Neural progenitor cell (in vitro differentiated cells): ENCODE results near the gene CCNO. TPM values are rescaled to one million over a fixed set of nuclear protein-coding genes. Genes with fewer than 3 reads are reported as not detected.

Experiments
- DNase-seq: peaks from one replicate; pipeline ENCODE4 v3.0.0-alpha.2; 2016; ENCODE audit warnings: low spot score
- H2AFZ ChIP-seq: fragments of 200-600 bp; sonication (generic); replicated peaks from 2 replicates; pipeline ENCODE4 v1.6.1; 2016; ENCODE audit warnings: antibody characterized with exemption
- H3F3A ChIP-seq: fragments of 200-600 bp; sonication (generic); 2 replicates; pipeline ENCODE4 v1.6.1; 2016; ENCODE audit warnings: antibody characterized with exemption, low read depth
- H3K27ac ChIP-seq: fragments of 200-600 bp; sonication (generic); 2 replicates; pipeline ENCODE4 v1.5.1; 2016; ENCODE audit warnings: mild to moderate bottlenecking
- H3K27me3 ChIP-seq: fragments of 200-600 bp; sonication (generic); 2 replicates; pipeline ENCODE4 v1.6.1; 2016; ENCODE audit warnings: mild to moderate bottlenecking, moderate library complexity
- H3K36me3 ChIP-seq: fragments of 200-600 bp; sonication (generic); 2 replicates; pipeline ENCODE4 v1.5.1; 2016
- H3K4me1 ChIP-seq: fragments of 200-600 bp; sonication (generic); 2 replicates; pipeline ENCODE4 v1.6.1; 2016; ENCODE audit warnings: mixed run types
- H3K4me2 ChIP-seq: fragments of 200-600 bp; sonication (generic); 2 replicates; pipeline ENCODE4 v1.6.1; 2016
- H3K4me3 ChIP-seq: fragments of 200-600 bp; sonication (generic); 2 replicates; pipeline ENCODE4 v1.5.1; 2016
- H3K79me2 ChIP-seq: fragments of 200-600 bp; sonication (generic); 2 replicates; pipeline ENCODE4 v1.6.1; 2016; ENCODE audit warnings: low read depth
- H3K9ac ChIP-seq: fragments of 200-600 bp; sonication (generic); 2 replicates; pipeline ENCODE4 v1.6.1; 2016
- H3K9me3 ChIP-seq: fragments of 200-600 bp; sonication (generic); 2 replicates; pipeline ENCODE4 v1.5.1; 2016; ENCODE audit warnings: low read depth
- H4K20me1 ChIP-seq: fragments of 200-600 bp; sonication (generic); 2 replicates; pipeline ENCODE4 v1.6.1; 2016; ENCODE audit warnings: low read depth
- H3K27ac Mint-ChIP-seq: 3 replicates; pipeline ENCODE4 v1.8.0; 2021; ENCODE audit warnings: mixed read lengths
- H3K27me3 Mint-ChIP-seq: 2 replicates; pipeline ENCODE4 v1.8.0; 2022; ENCODE audit warnings: low read depth, mild to moderate bottlenecking, inconsistent platforms, moderate library complexity, mixed read lengths; ENCODE audit not compliant: insufficient read depth
- H3K36me3 Mint-ChIP-seq: 3 replicates; pipeline ENCODE4 v1.8.0; 2021; ENCODE audit warnings: mixed read lengths
- H3K4me1 Mint-ChIP-seq: 3 replicates; pipeline ENCODE4 v1.8.0; 2021; ENCODE audit warnings: mixed read lengths
- H3K4me3 Mint-ChIP-seq: 3 replicates; pipeline ENCODE4 v1.8.0; 2021; ENCODE audit warnings: mild to moderate bottlenecking, moderate library complexity, mixed read lengths
- H3K9me3 Mint-ChIP-seq: 3 replicates; pipeline ENCODE4 v1.8.0; 2020; ENCODE audit warnings: mixed read lengths
- CTCF ChIP-seq: fragments of 200-600 bp; sonication (generic); IDR thresholded peaks from 2 replicates; pipeline ENCODE4 v1.5.1; 2017; ENCODE audit warnings: antibody characterized with exemption, mild to moderate bottlenecking
- EZH2 ChIP-seq: fragments of 200-600 bp; sonication (generic); IDR thresholded peaks from 2 replicates; pipeline ENCODE4 v1.6.1; 2017; ENCODE audit warnings: antibody characterized with exemption, mild to moderate bottlenecking, moderate library complexity
- EZH2phosphoT487 ChIP-seq: fragments of 200-600 bp; sonication (generic); IDR thresholded peaks from 2 replicates; pipeline ENCODE4 v1.6.1; 2017; ENCODE audit warnings: antibody characterized with exemption
- total RNA-seq: library from RNA; depleted of rRNA; stranded (reverse); fragments of >200 nt; gene quantifications from 2 replicates; pipeline ENCODE4 v1.2.3, GENCODE V29; 2015; ENCODE audit warnings: low replicate concordance

Gene CCNO
- total RNA-seq, 1 donor from 2014 or later, result not detected

- H3K79me2 ChIP-seq, result no peaks in the 10 kb centered on the region
- Mint-ChIP-seq H3K4me1 (no peaks in the 10 kb centered on the region), H3K27ac (no peak overlapping the region), H3K4me3 (no peak overlapping the region), H3K36me3 (no peaks in the 10 kb centered on the region), H3K9me3 (peaks cover 2% of the 10 kb centered on the region), H3K27me3 (peaks cover 12% of the 10 kb centered on the region)
- no peak overlapping the region for H3K27ac ChIP-seq
- DNase-seq, result no peak
- H3K9ac ChIP-seq, result no peak overlapping the region
- TF ChIP-seq CTCF (no peak), EZH2phosphoT487 (no peak), EZH2 (no peak)
- peaks cover 39% of the 10 kb centered on the region for H3K27me3 ChIP-seq
- no peak overlapping the region for H3K4me3 ChIP-seq
- H3F3A ChIP-seq, result no peaks in the 10 kb centered on the region
- no peaks in the 10 kb centered on the region for H3K36me3 ChIP-seq
- H3K4me2 ChIP-seq, result no peak overlapping the region
- no peak overlapping the region for H2AFZ ChIP-seq
- no peaks in the 10 kb centered on the region for H3K4me1 ChIP-seq
- H4K20me1 ChIP-seq, result no peaks in the 10 kb centered on the region
- no peaks in the 10 kb centered on the region for H3K9me3 ChIP-seq
Observed at GRCh38 chr5:55241746-55242145, 8.3 kb upstream of the CCNO start.

GRCh38 chr5:55236800-55237199 lies 3.4 kb upstream of the CCNO start:
- Mint-ChIP-seq H3K27me3 (peaks cover 29% of the 10 kb centered on the region), H3K4me1 (peaks cover 17% of the 10 kb centered on the region), H3K27ac (no peak overlapping the region)

GRCh38 chr5:55234121-55234700 lies 803 bp upstream of the CCNO start:
- no peaks in the 10 kb centered on the region for H3K9me3 ChIP-seq
- no peak overlapping the region for H3K27ac ChIP-seq
- TF ChIP-seq EZH2phosphoT487, result peak; percentile 50
- no peak for TF ChIP-seq CTCF
- DNase-seq, result peak; percentile 62
- peaks cover 97% of the 10 kb centered on the region for H3K27me3 ChIP-seq
- peak overlapping the region; percentile 58 for H3K4me3 ChIP-seq
- Mint-ChIP-seq H3K27ac (no peak overlapping the region), H3K36me3 (no peaks in the 10 kb centered on the region), H3K27me3 (peaks cover 51% of the 10 kb centered on the region), H3K4me3 (peak overlapping the region; percentile 92), H3K4me1 (peaks cover 29% of the 10 kb centered on the region), H3K9me3 (no peaks in the 10 kb centered on the region)
- H3K4me2 ChIP-seq, result peak overlapping the region; percentile 87
- no peaks in the 10 kb centered on the region for H3K79me2 ChIP-seq
- peaks cover 18% of the 10 kb centered on the region for H3K4me1 ChIP-seq
- H2AFZ ChIP-seq, result peak overlapping the region; percentile 75
- H3K9ac ChIP-seq, result no peak overlapping the region
- peaks cover 31% of the 10 kb centered on the region for H4K20me1 ChIP-seq
- H3F3A ChIP-seq, result peaks cover 35% of the 10 kb centered on the region
- no peaks in the 10 kb centered on the region for H3K36me3 ChIP-seq

More at GRCh38 chr5:55236800-55237199, 3.4 kb upstream of the CCNO start:
- Mint-ChIP-seq H3K9me3 (no peaks in the 10 kb centered on the region), H3K4me3 (no peak overlapping the region), H3K36me3 (no peaks in the 10 kb centered on the region)
- Histone ChIP-seq H3K4me2 (no peak overlapping the region), H3K9me3 (no peaks in the 10 kb centered on the region), H3K36me3 (no peaks in the 10 kb centered on the region), H3K9ac (no peak overlapping the region), H3K4me3 (no peak overlapping the region), H3K27ac (no peak overlapping the region), H4K20me1 (peaks cover 8% of the 10 kb centered on the region), H3K27me3 (peaks cover 86% of the 10 kb centered on the region), H3F3A (peaks cover 34% of the 10 kb centered on the region), H3K79me2 (no peaks in the 10 kb centered on the region), H2AFZ (no peak overlapping the region), H3K4me1 (peaks cover 10% of the 10 kb centered on the region)
- no peak for TF ChIP-seq EZH2
- TF ChIP-seq EZH2phosphoT487, result no peak
- TF ChIP-seq CTCF, result no peak
- peak; percentile 56 for DNase-seq
